Measurements from ENCODE around the gene CYLD. TPM values are rescaled to one million over a fixed set of nuclear protein-coding genes. Genes with fewer than 3 reads are reported as not detected.

Gene CYLD
- 51.2 and 58.0 TPM in 2 replicates for total RNA-seq (2014; rRNA removed)
- polyA plus RNA-seq (2012) = 17.7 TPM

DNA sequence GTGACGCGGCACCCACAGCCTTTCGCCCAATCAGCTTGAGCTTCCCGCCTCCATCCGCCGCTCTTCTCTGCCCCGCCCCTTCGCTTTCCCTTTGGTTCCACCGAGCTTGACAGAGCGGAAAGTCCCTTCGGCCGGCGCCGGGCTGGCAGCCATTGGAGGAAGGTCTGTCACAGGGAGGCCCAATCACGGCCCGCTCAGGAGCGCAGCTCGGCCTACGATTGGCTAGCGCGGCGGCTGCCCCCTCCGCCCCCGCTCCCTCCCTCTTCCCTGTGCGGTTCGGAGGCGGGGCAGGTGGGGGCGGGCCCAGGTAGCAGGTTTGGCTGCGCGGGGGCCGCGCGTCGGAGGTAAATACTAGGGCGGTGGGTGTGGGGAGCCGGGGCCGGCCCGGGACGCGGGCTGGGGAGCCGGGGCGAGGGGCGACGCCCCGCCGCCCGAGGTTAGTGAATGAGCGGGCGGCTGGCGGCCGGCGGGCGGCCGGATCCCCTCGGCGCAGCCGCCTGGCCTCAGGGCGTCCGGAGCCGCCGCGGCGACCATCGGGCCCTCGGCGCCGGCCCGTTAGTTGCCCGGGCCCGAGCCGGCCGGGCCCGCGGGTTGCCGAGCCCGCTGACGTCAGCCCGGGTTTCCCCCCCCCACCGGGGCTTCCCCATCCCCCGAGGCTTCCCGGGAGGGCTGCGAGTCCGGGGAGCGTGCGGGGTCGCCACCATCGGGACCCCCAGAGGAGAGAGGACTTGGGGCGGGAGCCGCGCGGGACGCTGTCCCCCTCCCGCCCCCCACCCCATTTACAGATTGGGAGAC, at the start of gene CYLD:
Gene CYLD, plus strand, starts transcription at position 306 of the 795 bp plus-strand sequence. CDS start 7,613 bp downstream, outside the sequence.
- DNase-seq (ENCODE audit: low read depth) = peak; percentile 99

DNA sequence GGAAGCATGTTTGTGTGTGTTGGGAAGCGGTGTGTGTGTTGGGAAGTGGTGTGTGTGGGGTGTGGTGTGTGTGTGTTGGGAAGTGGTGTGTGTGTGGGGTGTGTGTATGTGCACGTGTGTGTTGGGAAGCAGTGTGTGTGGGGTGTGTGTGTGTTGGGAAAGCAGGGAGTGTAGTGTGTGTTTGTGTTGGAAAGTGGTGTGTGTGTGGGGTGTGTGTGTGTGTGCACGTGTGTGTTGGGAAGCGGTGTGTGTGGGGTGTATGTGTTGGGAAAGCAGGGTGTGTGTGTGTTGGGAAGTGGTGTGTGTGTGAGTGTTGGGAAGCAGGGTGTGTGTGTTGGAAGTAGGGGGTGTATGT, 49.3 kb upstream of the CYLD start:
- DNase-seq (ENCODE audit: low read depth) = no peak

DNA sequence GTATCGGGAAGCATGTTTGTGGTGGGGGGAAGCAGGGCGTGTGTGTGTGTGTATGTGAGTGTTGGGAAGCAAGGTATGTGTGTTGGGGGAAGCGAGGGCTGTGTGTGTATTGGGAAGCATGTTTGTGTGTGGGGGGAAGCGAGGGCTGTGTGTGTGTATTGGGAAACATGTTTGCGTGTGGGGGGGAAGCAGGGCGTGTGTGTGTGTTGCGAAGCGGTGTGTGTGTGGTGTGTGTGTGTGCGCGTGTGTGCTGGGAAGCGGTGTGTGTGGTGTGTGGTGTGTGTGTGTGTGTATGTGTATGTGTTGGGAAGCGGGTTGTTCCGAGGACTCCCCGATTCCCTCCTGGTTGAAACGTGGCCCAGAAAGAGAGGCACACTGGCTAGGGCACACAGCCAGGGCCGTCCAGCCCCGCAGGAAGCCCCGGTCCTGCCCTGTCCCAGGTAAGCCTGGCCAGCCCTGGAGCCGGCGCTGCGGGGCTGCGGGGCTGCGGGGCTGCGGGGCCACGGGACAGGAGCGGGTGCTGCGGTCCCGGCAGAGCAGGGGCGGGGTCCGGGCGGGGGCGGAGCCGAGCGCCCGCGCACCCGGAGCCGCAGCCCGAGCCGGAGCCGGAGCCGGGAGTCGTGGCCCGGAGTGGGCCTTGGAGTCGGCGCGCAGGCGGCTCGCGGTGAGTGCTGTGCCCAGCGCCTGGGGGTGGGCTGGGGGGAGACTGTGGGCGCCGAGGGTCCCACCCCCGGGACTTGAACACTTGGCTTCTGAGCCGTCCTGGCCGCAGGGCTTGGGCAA, 48.7 kb upstream of the CYLD start, which contains the start of gene NOD2:
Gene NOD2, plus strand, starts transcription at position 608 of the 783 bp plus-strand sequence. CDS start 5,890 bp downstream, outside the sequence.
- no peak for DNase-seq (ENCODE audit: low read depth)

DNA sequence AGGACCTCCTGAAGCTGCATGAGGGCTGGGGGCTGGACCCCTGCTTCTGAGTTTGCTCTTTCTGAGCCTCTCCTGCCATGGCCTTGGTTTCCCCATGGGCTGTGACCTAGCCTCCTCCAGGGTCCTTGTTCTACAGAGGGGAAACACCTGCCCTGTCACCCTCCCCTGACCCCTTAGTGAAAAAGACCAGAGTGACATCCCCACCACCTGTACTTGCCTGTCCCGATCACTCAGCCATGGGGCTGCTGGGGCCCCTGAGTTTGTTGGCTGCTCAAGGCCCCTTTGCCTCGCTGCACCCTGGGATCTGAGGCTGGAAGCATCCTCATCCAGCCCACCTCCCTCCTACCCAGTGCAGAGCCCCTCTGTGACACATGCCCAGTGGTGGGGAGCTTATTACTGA, 47.7 kb upstream of the CYLD start:
- no peak for DNase-seq (ENCODE audit: low read depth)

DNA sequence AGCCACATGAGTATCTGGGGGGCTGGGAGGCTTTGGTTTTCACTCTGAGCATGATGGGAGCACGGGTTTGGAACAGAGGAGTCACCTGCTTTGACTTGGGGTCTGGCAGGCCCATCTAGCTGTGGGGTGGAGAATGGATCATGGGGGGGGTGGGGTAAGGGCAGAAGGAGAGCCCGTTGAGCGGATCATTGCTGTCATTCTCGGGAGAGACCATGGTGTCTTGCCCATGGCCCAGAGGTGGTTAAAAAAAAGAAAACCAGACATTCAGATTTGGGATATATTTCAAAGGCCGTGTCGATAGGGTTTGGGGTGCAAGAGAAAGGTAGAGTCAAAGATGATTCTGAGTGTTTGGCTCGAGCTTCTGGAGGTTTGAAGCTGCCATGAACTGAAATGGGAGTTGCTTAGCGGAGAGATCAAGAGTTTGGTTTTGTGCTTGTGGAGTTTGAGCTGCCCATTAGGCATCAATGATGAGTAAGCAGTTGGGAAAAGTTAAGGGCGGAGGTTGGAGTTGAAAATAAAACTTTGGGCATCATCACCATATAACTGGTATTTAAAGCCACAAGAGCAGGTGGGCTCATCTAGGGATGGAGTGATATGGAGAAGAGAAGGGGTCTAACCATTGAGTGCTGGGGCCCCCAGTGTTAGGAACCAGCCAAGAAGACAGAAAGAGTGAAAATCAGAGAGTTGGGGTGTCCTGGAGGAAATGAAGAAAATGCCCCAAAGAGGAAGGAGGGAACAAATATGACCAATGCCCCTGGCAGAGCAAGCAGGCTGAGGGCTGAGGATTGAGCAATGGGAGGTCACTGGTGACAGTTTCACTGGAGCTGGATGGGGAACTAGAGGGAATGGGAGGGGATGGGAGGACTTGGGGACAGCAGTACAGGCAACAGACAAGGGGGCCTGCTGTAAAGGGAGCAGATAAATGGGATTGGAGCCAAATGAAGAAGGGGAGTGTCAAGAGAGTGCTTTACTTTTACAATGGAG, 46.6 kb upstream of the CYLD start:
- DNase-seq (ENCODE audit: low read depth) = no peak

DNA sequence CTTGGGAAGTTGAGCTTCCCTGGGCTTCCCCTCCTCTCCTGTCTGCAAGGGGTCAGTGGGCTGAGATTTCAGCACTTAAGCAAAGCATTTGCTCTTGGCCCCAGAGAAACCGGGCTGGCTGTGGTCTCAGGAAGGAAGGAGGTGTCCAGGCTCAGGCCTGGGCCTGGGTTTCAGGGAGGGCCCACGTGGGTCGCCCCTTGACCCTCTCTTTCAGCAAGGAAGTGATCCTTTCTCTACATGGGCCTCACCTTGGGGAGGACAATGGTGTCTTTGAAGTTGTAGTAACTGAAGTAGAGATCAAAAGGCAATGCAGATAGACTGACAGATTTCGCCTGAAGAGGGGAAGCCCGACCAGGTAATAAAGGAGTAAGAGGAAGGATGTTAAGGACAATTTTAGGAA, 45.8 kb upstream of the CYLD start:
- DNase-seq (ENCODE audit: low read depth) = no peak

DNA sequence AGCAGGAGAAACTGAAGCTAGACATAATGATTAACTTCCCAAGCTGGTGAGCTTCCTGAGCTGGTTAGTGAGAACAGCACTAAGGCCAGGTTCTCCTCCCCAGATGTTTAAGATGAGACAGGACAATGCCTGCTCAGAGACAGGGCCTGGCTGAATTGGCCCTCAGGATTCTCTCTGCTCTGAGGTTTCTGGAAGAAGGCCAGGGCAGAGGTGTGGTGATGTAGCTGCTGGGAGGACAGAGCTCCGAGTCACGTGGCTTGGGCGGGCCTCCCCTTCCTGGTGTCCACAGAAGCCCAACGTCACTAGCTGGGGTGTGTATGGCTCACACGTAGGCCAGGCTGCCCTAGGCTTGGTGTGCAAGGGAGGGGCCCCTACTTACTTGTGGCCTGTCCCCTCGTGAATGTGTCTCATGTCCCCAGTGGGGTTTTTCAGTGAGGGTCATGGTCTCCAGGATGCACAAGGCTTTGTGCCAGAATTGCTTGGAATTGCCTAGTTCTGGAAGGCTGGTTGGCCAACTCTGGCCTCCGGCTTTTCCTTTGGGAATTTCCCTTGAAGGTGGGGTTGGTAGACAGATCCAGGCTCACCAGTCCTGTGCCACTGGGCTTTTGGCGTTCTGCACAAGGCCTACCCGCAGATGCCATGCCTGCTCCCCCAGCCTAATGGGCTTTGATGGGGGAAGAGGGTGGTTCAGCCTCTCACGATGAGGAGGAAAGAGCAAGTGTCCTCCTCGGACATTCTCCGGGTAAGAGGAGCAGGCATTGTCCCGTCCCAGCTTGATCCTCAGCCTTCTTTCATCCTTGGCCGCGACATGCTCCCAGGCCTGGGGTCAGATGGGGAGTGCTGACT, 45.1 kb upstream of the CYLD start:
- peak; percentile 75 for DNase-seq (ENCODE audit: low read depth)

DNA sequence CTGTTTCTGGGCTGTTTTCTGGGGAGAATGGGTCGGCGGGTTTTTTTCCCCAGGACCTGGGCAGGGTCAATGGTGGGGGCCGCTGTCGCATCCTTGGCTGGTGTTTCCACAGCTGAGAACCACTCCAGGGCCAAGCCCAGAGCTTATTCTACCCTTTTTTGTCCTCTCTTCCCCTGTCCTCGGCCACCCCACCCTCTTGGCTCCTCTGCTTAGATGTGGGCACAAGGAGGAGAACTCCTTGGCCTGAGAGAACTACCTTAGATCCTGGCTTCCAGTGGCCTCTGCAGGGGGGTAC, 44.5 kb upstream of the CYLD start:
- DNase-seq (ENCODE audit: low read depth) = no peak

DNA sequence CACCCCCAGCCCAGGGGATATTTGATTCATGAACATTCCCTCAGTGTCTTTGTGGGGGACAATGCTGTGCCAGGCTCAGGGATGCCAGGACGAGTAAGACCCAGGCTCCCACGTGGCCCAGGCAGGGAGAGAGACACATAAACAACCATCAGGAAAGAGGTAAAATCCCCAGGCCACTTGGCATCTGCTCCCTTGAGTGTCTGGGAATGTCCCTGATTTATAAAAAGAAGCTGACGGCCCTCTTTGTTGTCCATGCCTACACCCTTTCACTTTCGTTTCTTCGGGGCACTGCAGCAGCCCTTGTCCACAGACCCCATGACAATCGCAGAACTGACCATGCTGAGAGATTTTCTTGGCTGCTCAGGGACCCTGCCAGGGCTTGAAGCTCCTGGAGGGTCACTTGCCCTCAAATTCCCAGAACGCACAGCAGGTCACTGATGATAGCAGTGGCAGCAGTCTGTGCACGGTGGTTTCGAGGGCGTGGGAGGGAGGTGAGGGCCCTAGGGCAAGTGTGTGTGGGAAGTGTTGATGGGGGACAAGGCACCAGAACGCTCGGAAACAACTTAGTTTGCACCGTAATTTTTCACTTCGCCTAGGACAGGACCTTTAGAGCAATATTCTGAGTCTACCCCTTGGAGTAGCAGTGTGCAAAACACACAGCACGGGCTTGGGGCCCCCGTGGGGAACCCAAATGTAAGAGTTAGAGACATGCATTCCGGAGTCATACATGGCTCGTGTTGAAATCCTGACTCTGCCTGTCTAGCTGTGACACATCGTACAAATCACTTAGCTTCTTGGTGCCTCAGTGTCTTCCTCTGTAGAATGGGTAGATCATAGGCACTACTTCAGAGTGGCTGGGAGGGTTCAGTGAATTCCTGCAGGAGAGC, 43.8 kb upstream of the CYLD start:
- peak; percentile 49 for DNase-seq (ENCODE audit: low read depth)

DNA sequence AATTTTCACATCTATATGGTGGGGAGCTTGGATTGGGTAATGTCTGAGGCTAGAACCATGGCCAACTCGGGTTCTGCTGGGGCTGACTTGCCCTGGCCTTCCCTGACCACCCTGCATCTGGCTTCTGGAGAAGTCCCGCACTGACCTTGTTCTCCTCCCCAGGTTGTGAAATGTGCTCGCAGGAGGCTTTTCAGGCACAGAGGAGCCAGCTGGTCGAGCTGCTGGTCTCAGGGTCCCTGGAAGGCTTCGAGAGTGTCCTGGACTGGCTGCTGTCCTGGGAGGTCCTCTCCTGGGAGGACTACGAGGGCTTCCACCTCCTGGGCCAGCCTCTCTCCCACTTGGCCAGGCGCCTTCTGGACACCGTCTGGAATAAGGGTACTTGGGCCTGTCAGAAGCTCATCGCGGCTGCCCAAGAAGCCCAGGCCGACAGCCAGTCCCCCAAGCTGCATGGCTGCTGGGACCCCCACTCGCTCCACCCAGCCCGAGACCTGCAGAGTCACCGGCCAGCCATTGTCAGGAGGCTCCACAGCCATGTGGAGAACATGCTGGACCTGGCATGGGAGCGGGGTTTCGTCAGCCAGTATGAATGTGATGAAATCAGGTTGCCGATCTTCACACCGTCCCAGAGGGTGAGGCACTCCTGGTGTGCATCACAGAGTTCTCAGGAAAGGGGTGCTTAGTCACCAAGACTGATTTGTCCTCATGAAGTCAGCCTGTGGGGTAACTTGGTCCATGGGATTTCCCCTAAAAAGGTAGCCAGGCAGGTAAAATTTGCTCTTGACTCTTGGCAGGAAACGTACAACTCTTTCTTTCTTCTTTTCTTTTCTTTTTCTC, 42.3 kb upstream of the CYLD start:
- DNase-seq (ENCODE audit: low read depth) = peak; percentile 49

DNA sequence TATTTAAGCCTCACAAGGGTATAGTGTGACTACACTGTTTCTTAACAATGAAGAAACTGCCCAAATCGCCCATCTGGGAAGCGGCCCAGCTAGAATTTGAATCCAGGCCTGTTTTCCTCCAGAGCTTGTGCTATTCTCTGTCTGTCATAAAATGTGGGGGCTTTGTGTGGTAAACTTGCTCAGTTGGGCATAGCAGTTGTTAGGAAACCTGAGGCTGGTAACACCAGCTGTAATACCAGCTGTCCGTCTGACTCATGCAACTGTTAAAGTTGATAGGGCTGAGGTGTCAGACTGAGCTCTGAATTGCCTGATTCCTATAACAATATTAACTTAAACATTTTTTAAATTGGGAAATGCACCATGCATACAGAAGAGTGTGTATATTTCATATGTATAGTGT, 39.2 kb upstream of the CYLD start:
- peak; percentile 98 for DNase-seq (ENCODE audit: low read depth)

DNA sequence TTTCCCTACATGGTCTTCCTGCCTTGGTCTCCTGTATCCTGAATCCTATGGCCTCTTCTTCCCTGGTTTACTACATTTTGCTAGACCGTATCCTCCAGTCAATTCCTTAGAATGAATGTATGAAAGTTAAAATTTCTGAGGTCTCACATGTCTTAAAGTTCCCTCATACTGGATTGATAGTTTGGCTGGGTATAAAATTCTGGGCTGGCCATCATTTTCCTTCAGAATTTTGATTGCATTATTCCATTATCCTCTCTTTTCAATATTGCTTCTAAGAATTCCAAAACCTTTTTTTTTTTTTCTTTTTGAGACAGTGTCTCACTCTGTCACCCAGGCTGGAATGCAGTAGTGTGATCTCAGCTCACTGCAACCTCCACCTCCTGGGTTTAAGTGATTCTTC, 37.6 kb upstream of the CYLD start:
- no peak for DNase-seq (ENCODE audit: low read depth)

DNA sequence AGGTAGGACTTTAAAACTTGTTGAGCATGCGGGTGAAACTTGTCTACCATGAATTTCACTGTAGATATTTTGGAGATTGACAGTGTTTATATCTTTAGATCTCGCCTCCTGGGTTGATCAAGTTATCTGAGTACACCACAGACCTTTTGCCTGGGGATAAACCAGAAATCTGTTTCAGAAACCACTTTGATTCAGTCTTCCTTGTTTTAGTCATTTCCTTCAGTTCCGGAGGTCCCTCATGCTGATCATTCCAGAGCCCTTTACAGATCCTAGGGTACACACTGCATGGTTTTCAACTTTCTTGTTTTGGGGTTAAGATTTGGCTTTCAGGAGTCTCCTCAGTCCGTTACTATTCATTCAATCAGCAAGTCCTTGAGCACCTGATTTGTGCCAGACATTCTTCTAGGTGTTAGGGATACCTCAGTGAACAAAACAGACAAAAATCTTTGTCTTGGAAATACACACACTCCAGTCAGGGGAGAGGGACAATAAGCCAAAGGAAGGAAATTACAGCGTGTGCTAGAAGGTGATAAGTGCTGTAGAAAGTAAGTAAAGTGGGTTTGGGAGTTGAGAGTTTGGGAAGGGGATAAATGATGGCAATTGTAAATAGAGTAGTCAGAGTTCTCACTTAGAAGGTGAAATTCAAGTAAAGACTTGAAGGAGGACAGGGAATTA, 36.3 kb upstream of the CYLD start:
- no peak for DNase-seq (ENCODE audit: low read depth)

DNA sequence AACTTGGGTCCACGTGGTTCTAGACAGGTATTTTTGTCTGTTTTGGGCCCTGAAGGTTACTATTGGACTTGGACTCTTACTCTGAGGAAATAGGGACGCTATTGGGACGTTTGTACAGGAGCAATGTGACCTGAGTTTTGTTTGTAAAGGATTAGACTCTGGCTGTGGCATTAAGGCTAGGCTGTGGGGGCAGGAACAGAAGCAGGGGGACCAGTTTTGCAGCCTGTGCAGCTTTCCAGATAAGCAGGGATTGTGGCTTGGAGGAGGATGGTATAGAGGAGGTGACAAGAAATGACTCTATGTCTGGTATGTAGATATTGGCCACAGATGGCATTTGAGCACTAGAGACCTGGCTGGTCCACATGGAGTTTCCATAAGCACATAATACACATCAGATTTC, 35.6 kb upstream of the CYLD start:
- no peak for DNase-seq (ENCODE audit: low read depth)

DNA sequence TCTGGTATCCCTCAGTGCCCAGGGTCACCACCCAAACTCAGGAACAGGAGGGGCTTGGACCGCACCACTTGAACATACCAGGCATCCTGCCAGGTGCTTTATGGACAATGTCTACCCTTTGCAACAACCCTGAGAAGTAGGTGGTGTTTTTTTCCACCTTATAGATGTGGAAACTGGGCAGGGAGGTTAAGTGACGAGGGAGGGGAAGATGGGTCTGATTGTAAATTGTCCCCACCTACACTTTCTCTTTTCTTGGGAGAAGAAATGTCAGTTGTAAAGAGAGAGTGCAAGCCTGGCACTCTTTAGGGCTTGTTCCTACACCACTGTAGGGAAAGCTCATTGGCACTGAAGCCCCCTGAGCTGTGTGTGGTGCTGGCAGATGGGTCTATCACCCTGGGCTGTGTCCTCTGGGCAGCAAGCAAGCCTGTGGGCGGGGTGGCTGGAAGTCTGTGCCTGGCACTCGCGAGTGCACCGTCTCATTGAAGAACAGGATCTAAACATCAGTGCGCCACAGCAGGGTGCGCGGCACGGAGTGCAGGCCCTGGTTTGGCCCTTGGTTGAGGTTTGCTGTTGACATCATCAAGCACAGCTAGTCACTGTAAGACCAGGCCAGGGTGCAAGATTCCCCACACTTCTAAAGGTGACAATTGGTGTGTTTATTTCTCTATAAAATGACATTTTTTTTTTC, 33.4 kb upstream of the CYLD start:
- no peak for DNase-seq (ENCODE audit: low read depth)

DNA sequence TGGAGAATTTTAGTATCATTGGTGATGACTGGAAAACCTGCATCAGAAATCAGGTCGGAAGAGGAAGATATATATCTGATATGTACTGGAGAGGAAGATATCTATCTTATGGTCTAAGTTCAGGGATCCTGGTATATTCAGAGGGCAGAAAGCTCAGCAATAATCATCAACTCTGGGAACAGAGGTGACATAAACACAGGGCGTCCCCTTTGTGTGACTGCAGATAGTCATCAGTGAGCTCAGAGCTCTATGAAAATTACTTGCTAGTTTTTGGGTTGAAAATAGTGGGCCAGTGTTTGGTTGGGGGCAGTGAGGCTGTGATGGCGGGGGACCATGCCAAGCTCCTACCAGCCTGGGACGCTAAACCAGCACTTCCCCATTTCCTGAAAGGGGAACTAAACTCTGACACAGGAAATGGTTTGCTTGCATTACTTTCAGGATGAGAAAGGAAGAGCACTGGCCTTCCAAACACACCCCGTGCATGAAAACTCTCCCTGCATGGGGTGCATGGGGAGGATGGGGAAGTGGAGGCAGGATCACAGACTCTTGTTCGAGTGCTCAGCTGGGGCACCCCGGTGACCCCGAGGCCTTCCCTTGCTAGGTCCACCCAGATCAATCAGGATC, 32.7 kb upstream of the CYLD start:
- no peak for DNase-seq (ENCODE audit: low read depth)

DNA sequence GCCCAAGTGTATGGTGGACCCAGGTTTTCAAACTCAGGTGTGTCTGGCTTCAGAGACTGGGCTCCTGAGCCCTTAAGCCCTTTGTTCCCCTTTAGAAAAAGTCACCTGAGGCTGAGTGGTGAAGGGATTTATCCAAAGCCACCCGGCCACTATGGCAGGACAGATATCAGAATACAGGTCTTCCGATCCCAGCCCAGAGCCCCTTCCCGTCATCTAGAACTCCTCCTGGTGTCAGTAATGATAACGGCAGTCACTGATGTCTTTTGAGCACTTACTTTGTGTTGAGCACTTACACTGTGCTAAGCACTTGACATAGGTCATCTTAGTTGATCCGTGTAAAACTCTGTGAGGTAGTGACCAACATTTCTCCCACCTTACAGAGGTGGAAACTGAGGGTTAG, 31.9 kb upstream of the CYLD start:
- DNase-seq (ENCODE audit: low read depth) = no peak
